Fibroblast of lung (primary cell): ENCODE measurements around the gene KCNT1. TPM values are rescaled to one million over a fixed set of nuclear protein-coding genes. Genes with fewer than 3 reads are reported as not detected.

Experiments used
- DNase-seq, 2 donors: peaks; one replicate each; pipeline versions ENCODE4 v3.0.0 to v3.0.0-alpha.2; 2010; ENCODE audit warnings: low read depth in 2 of 2
- H2AFZ ChIP-seq: 2 replicates; pipeline ENCODE4 v1.5.1; 2012; ENCODE audit warnings: low read length, control low read depth, inconsistent platforms
- H3K27ac ChIP-seq: 2 replicates; pipeline ENCODE4 v1.5.1; 2011; ENCODE audit warnings: low read length, control low read depth; ENCODE audit not compliant: insufficient read depth
- H3K27me3 ChIP-seq: 2 replicates; pipeline ENCODE4 v1.5.1; 2011; ENCODE audit warnings: mild to moderate bottlenecking, low read length; ENCODE audit not compliant: control insufficient read depth, insufficient read depth
- H3K36me3 ChIP-seq: 2 replicates; pipeline ENCODE4 v1.5.1; 2011; ENCODE audit warnings: low read length; ENCODE audit not compliant: control insufficient read depth, insufficient read depth
- H3K4me1 ChIP-seq: 2 replicates; pipeline ENCODE4 v1.5.1; 2011; ENCODE audit warnings: low read length; ENCODE audit not compliant: control insufficient read depth, insufficient read depth; ENCODE audit errors: extremely low read depth
- H3K4me2 ChIP-seq: 2 replicates; pipeline ENCODE4 v1.5.1; 2011; ENCODE audit warnings: low read length, control low read depth; ENCODE audit not compliant: insufficient read depth; ENCODE audit errors: extremely low read depth
- H3K4me3 ChIP-seq, 4 experiments: fragments of 200-600 bp in 1 of 4; sonication (generic) in 1 of 4; replicated peaks in 1 of 4; 2 replicates each; pipeline ENCODE4 v1.5.1; 2011 to 2016; ENCODE audit warnings: low read length in 4 of 4, low read depth in 3 of 4, mild to moderate bottlenecking in 3 of 4, control low read depth in 2 of 4, inconsistent platforms in 1 of 4, mixed read lengths in 1 of 4; ENCODE audit not compliant: insufficient read depth in 1 of 4; ENCODE audit errors: control extremely low read depth in 1 of 4
- H3K79me2 ChIP-seq: 2 replicates; pipeline ENCODE4 v1.5.1; 2012; ENCODE audit warnings: mild to moderate bottlenecking, low read length, inconsistent platforms; ENCODE audit not compliant: control insufficient read depth, insufficient read depth
- H3K9ac ChIP-seq: 2 replicates; pipeline ENCODE4 v1.5.1; 2011; ENCODE audit warnings: mild to moderate bottlenecking, low read length, control low read depth; ENCODE audit not compliant: insufficient read depth
- H3K9me3 ChIP-seq: 2 replicates; pipeline ENCODE4 v1.5.1; 2012; ENCODE audit warnings: low read depth, low read length; ENCODE audit not compliant: control insufficient read depth, insufficient read depth
- H4K20me1 ChIP-seq: 2 replicates; pipeline ENCODE4 v1.5.1; 2011; ENCODE audit warnings: low read length; ENCODE audit not compliant: control insufficient read depth, insufficient read depth; ENCODE audit errors: extremely low read depth
- EZH2 ChIP-seq: IDR thresholded peaks from 2 replicates; pipeline ENCODE4 v1.5.1; 2012; ENCODE audit warnings: low read length, control low read depth, mild to moderate bottlenecking; ENCODE audit errors: missing control alignments
- polyA plus RNA-seq, 2 donors: library from polyadenylated mRNA; depleted of rRNA in 1 of 2; stranded (reverse) in 1 of 2; unstranded in 1 of 2; fragments of >200 nt; gene quantifications; 2 replicates each; pipeline ENCODE4 v1.2.1, GENCODE V29; 2011 to 2012; ENCODE audit warnings: missing spikeins in 1 of 2
- total RNA-seq: library from RNA; depleted of rRNA; stranded (reverse); fragments of >200 nt; gene quantifications from 2 replicates; pipeline ENCODE4 v1.2.1, GENCODE V29; 2014
- TF ChIP-seq, protein P1 (sequence below), 2 donors: IDR thresholded peaks in 1 of 2; conservative IDR thresholded peaks in 1 of 2; 1 replicate in 1 of 2; 2 replicates in 1 of 2; pipeline ENCODE4 v1.5.1; 2011 to 2012; ENCODE audit warnings: low read length in 2 of 2, control low read depth in 1 of 2, inconsistent platforms in 1 of 2, low read depth in 1 of 2, mild to moderate bottlenecking in 1 of 2

KCNT1 gene
- total and polyA plus RNA-seq, 2 donors (not counting 1 experiment from before 2014, with no cell fraction given), result not detected

GRCh38 chr9:135677641-135678168 lies 24.3 kb upstream of the KCNT1 start:
- no peaks in the 10 kb centered on the region for H3K9me3 ChIP-seq
- no peak for DNase-seq
- no peak overlapping the region for H3K9ac ChIP-seq
- H3K79me2 ChIP-seq, result no peaks in the 10 kb centered on the region
- no peaks in the 10 kb centered on the region for H4K20me1 ChIP-seq
- H3K27me3 ChIP-seq, result no peaks in the 10 kb centered on the region
- H3K4me3 ChIP-seq, result no peak overlapping the region
- H3K4me1 ChIP-seq, result no peaks in the 10 kb centered on the region
- H3K27ac ChIP-seq, result no peak overlapping the region
- TF ChIP-seq EZH2, result no peak
- TF ChIP-seq, protein P1, sequence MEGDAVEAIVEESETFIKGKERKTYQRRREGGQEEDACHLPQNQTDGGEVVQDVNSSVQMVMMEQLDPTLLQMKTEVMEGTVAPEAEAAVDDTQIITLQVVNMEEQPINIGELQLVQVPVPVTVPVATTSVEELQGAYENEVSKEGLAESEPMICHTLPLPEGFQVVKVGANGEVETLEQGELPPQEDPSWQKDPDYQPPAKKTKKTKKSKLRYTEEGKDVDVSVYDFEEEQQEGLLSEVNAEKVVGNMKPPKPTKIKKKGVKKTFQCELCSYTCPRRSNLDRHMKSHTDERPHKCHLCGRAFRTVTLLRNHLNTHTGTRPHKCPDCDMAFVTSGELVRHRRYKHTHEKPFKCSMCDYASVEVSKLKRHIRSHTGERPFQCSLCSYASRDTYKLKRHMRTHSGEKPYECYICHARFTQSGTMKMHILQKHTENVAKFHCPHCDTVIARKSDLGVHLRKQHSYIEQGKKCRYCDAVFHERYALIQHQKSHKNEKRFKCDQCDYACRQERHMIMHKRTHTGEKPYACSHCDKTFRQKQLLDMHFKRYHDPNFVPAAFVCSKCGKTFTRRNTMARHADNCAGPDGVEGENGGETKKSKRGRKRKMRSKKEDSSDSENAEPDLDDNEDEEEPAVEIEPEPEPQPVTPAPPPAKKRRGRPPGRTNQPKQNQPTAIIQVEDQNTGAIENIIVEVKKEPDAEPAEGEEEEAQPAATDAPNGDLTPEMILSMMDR (conservative IDR thresholded peaks at IDR 0.05 in 1 of 2, IDR thresholded peaks at IDR 0.05 in 1 of 2; ENCODE audit: low read depth in 1 of 2, low read length in 2 of 2), result no peak
- H2AFZ ChIP-seq, result no peak overlapping the region
- H3K4me2 ChIP-seq, result no peak overlapping the region
- no peaks in the 10 kb centered on the region for H3K36me3 ChIP-seq

DNA sequence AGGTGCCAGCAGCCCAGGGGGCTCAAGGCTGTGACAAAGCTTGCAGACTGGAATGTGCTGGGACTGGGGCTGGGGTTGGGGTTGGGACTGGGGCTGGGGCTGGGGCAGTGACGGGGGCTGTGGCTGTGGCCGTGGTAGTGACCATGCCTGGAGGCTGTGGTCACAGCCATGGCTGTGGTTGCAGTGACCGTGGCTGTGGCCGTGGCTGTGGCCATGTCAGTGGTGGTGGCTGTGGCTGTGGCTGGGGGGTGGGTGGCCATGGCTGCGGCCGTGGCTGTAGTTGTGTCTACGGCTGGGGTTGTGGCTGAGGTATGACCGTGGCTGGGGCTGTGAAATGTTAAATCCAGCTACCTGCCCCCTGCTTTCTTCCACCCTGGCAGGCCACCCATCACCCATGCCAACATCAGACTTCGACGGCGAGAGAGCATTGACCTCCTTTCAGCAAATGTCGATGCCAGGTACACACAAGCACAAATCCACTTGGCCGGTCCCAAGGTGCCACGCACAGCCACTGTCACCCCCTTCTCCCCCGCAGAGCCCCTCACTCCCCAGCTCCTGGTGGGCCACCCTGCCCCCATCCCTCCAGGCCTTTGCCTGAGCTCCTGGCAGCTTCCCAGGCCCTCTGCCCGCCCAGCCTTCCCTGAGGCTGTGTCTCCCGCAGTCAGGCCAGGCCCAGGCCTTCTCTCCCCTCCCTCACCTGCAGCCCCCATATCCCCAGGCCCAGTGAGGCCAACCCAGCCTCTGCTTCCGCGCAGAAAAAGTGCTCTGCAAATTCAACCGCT lies 23.6 kb upstream of the KCNT1 start:
- Histone ChIP-seq H2AFZ (no peak overlapping the region), H3K79me2 (no peaks in the 10 kb centered on the region), H4K20me1 (no peaks in the 10 kb centered on the region), H3K36me3 (no peaks in the 10 kb centered on the region), H3K9me3 (no peaks in the 10 kb centered on the region), H3K27ac (no peak overlapping the region), H3K4me2 (no peak overlapping the region), H3K9ac (no peak overlapping the region), H3K4me1 (no peaks in the 10 kb centered on the region), H3K27me3 (no peaks in the 10 kb centered on the region), H3K4me3 (no peak overlapping the region)
- no peak for TF ChIP-seq EZH2
- TF ChIP-seq, protein P1 (conservative IDR thresholded peaks at IDR 0.05 in 1 of 2, IDR thresholded peaks at IDR 0.05 in 1 of 2; ENCODE audit: low read depth in 1 of 2, low read length in 2 of 2), result no peak
- no peak for DNase-seq

DNA sequence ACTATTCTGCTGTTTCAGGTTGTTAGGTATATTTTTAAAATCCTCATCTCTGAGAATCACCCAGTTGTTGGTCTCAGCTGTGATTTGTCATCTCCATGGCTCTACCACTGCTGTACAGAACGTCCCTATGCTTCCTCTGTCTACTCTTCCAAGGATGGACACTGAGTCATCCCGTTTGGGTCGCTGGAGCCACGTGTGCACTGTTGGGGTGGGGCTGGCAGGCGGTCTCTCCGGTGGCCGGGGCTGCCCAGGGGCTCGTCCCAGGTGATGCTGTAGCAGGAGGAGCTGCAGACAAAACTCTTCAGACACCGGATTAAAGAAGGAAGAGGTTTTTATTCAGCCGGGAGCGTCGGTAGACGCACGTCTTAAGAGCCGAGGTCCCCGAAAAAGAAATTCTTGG lies 21.9 kb upstream of the KCNT1 start:
- Histone ChIP-seq H3K9ac (no peak overlapping the region), H3K9me3 (no peaks in the 10 kb centered on the region), H3K4me3 (no peak overlapping the region), H3K36me3 (no peaks in the 10 kb centered on the region), H3K27ac (no peak overlapping the region), H3K4me2 (no peak overlapping the region), H2AFZ (no peak overlapping the region), H4K20me1 (no peaks in the 10 kb centered on the region), H3K27me3 (no peaks in the 10 kb centered on the region), H3K4me1 (no peaks in the 10 kb centered on the region), H3K79me2 (no peaks in the 10 kb centered on the region)
- no peak for DNase-seq
- TF ChIP-seq, protein P1 (conservative IDR thresholded peaks at IDR 0.05 in 1 of 2, IDR thresholded peaks at IDR 0.05 in 1 of 2; ENCODE audit: low read depth in 1 of 2, low read length in 2 of 2), result no peak
- TF ChIP-seq EZH2, result no peak
